Ammon's horn (tissue), 1 donor: ENCODE data around the gene ERBB4.

ENCODE experiments used
- DNase-seq: peaks from one replicate; pipeline ENCODE4 v3.0.0-alpha.2; 2016; ENCODE audit warnings: low spot score

Gene ERBB4

GRCh38 chr2:211903961-211904360, 634.6 kb downstream of the ERBB4 start:
- no peak for DNase-seq

GRCh38 chr2:211901226-211901846, 637.3 kb downstream of the ERBB4 start:
- DNase-seq: no peak

GRCh38 chr2:211900518-211900917, 638.1 kb downstream of the ERBB4 start:
- DNase-seq: no peak

GRCh38 chr2:211900000-211900399, 638.6 kb downstream of the ERBB4 start:
- no peak for DNase-seq

GRCh38 chr2:211898702-211899101, 639.9 kb downstream of the ERBB4 start:
- DNase-seq: no peak

- DNase-seq: no peak
Observed at GRCh38 chr2:211881449-211881848, 657.2 kb downstream of the ERBB4 start.

GRCh38 chr2:211879323-211879722, 659.3 kb downstream of the ERBB4 start:
- DNase-seq: peak; percentile 25

GRCh38 chr2:211877061-211877460, 661.5 kb downstream of the ERBB4 start:
- no peak for DNase-seq

GRCh38 chr2:211875488-211875887, 663.1 kb downstream of the ERBB4 start:
- no peak for DNase-seq

- DNase-seq: no peak
Observed at GRCh38 chr2:211868996-211869533, 669.5 kb downstream of the ERBB4 start.

- no peak for DNase-seq
Observed at GRCh38 chr2:211867845-211868451, 670.7 kb downstream of the ERBB4 start.

- DNase-seq: no peak
Observed at GRCh38 chr2:211864328-211864727, 674.3 kb downstream of the ERBB4 start.

- no peak for DNase-seq
Observed at GRCh38 chr2:211860224-211860623, 678.4 kb downstream of the ERBB4 start.

- no peak for DNase-seq
Observed at GRCh38 chr2:211854832-211855231, 683.8 kb downstream of the ERBB4 start.

- no peak for DNase-seq
Observed at GRCh38 chr2:211846714-211847113, 691.9 kb downstream of the ERBB4 start.

- no peak for DNase-seq
Observed at GRCh38 chr2:211846036-211846400, 692.6 kb downstream of the ERBB4 start.

GRCh38 chr2:211845338-211846035, 693.1 kb downstream of the ERBB4 start:
- DNase-seq: no peak

- DNase-seq: no peak
Observed at GRCh38 chr2:211837706-211838105, 700.9 kb downstream of the ERBB4 start.

- DNase-seq: no peak
Observed at GRCh38 chr2:211837206-211837605, 701.4 kb downstream of the ERBB4 start.

GRCh38 chr2:211836409-211836808, 702.2 kb downstream of the ERBB4 start:
- no peak for DNase-seq

GRCh38 chr2:211835695-211836094, 702.9 kb downstream of the ERBB4 start:
- DNase-seq: no peak

- no peak for DNase-seq
Observed at GRCh38 chr2:211833582-211834279, 704.9 kb downstream of the ERBB4 start.

- no peak for DNase-seq
Observed at GRCh38 chr2:211829725-211830124, 708.9 kb downstream of the ERBB4 start.
